GM23338 (cell line): ENCODE results near the gene MYLK.

Experiments used
- EZH2 ChIP-seq: fragments of 200-600 bp; sonication (generic); IDR thresholded peaks from one replicate; pipeline ENCODE4 v1.8.0; 2017; ENCODE audit warnings: antibody characterized with exemption, mild to moderate bottlenecking, low read depth; ENCODE audit not compliant: unreplicated experiment
- POLR2AphosphoS5 ChIP-seq: IDR thresholded peaks from 2 replicates; pipeline ENCODE4 v1.6.1; 2016; ENCODE audit warnings: antibody characterized with exemption, low read depth
- REST ChIP-seq: IDR thresholded peaks from one replicate; pipeline ENCODE4 v1.6.1; 2018; ENCODE audit warnings: antibody characterized with exemption; ENCODE audit not compliant: unreplicated experiment
- TF ChIP-seq, protein P1 (sequence below), 2 experiments: fragments of 200-600 bp in 1 of 2; sonication (generic) in 1 of 2; conservative IDR thresholded peaks; 2 replicates each; pipeline versions ENCODE4 v1.5.1 to v1.6.1; 2016 to 2017; ENCODE audit warnings: antibody characterized with exemption in 2 of 2, low read depth in 2 of 2, mild to moderate bottlenecking in 2 of 2, moderate library complexity in 1 of 2

DNA sequence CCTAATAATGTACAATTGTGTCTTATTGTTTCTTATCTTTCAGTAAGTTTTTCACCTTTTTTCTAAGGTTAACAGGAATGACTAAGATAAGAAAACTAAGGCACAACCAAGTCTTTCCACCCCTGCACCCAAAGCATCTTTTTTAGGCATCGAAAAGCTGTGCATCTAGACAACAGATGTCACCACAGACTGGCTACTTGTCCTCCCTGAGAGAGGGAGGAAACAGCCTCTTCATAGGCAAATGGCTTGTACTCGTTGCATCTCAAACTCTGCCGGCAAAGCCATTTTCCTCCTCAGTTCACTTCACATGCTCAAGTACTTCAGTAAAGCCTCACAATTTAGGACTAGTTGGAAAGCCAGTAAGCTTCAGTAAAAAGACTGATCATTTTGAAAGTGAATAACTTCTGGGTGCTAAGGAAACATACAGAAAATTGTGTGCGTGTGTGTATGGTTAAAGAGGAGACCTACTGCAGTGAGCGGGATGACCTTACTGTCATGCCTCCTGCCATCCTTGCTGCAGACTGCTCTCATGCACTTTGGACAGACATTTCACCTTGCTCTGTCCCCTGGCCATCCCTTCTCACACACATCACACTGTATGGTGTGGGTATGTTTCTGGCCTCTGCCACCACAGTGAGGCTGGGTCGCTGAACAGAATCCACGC, 262.8 kb downstream of the MYLK start:
- no peak for TF ChIP-seq REST
- TF ChIP-seq, protein P1, sequence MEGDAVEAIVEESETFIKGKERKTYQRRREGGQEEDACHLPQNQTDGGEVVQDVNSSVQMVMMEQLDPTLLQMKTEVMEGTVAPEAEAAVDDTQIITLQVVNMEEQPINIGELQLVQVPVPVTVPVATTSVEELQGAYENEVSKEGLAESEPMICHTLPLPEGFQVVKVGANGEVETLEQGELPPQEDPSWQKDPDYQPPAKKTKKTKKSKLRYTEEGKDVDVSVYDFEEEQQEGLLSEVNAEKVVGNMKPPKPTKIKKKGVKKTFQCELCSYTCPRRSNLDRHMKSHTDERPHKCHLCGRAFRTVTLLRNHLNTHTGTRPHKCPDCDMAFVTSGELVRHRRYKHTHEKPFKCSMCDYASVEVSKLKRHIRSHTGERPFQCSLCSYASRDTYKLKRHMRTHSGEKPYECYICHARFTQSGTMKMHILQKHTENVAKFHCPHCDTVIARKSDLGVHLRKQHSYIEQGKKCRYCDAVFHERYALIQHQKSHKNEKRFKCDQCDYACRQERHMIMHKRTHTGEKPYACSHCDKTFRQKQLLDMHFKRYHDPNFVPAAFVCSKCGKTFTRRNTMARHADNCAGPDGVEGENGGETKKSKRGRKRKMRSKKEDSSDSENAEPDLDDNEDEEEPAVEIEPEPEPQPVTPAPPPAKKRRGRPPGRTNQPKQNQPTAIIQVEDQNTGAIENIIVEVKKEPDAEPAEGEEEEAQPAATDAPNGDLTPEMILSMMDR (conservative IDR thresholded peaks at IDR 0.05; ENCODE audit: low read depth in 2 of 2) = no peak
- no peak for TF ChIP-seq EZH2
- no peak for TF ChIP-seq POLR2AphosphoS5
